ENCODE data around the gene TRIM40.

Gene TRIM40

GRCh38 chr6:30151580-30151979, 15.6 kb downstream of the TRIM40 start:
- DNase-seq (ENCODE audit: low read depth), result no peak
- H3K4me3 ChIP-seq (ENCODE audit: low read length), result no peak overlapping the region
- TF ChIP-seq CTCF (conservative IDR thresholded peaks at IDR 0.05; ENCODE audit: low read length), result no peak

DNA sequence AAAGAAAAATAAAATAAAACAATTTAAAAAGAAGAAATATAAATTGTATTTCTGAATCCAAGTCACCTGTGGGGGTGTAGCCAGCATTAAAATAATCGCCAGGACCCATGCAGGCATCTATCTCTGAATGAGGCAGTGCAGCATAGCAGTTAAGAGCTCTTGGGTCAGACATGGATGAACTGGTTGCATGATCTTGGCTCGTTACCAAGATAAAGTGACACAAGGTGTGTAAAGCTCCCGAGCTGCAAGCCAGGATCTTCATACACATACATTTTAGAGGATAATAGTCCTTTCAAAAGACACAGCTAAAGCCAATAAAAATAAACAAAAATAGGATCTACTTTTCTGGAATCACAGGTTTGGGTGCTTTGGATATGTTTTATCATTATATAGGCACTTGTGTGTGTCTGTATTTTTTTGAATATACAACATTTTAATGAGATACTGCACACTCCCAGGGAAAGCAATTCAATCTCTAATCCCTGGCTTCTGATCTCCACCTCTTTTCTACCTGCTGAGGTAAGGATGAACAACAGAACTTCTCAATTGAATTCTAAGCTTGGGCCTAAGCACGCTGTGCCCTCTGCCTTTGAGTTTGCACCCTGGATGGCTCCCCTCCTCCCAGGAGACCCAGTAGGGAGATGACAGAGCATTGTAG, 16.2 kb downstream of the TRIM40 start:
- TF ChIP-seq CTCF (conservative IDR thresholded peaks at IDR 0.05; ENCODE audit: low read length), result no peak
- no peak overlapping the region for H3K4me3 ChIP-seq (ENCODE audit: low read length)
- DNase-seq (ENCODE audit: low read depth), result no peak

GRCh38 chr6:30152910-30153610, 17.1 kb downstream of the TRIM40 start:
- DNase-seq (ENCODE audit: low read depth), result no peak
- no peak overlapping the region for H3K4me3 ChIP-seq (ENCODE audit: low read length)
- no peak for TF ChIP-seq CTCF (conservative IDR thresholded peaks at IDR 0.05; ENCODE audit: low read length)

- DNase-seq (ENCODE audit: low read depth), result no peak
- no peak overlapping the region for H3K4me3 ChIP-seq (ENCODE audit: low read length)
- TF ChIP-seq CTCF (conservative IDR thresholded peaks at IDR 0.05; ENCODE audit: low read length), result no peak
These were observed 18.1 kb downstream of the TRIM40 start for GRCh38 chr6:30154061-30154460.

GRCh38 chr6:30154709-30155519, 19.0 kb downstream of the TRIM40 start:
- no peak overlapping the region for H3K4me3 ChIP-seq (ENCODE audit: low read length)
- DNase-seq (ENCODE audit: low read depth), result peak; percentile 78
- no peak for TF ChIP-seq CTCF (conservative IDR thresholded peaks at IDR 0.05; ENCODE audit: low read length)

- DNase-seq (ENCODE audit: low read depth), result peak; percentile 34
- H3K4me3 ChIP-seq (ENCODE audit: low read length), result no peak overlapping the region
- no peak for TF ChIP-seq CTCF (conservative IDR thresholded peaks at IDR 0.05; ENCODE audit: low read length)
These were observed 19.8 kb downstream of the TRIM40 start for GRCh38 chr6:30155520-30156261.

Data from AG10803 (cell line).